Activated CD4-positive, alpha-beta T cell treated with anti-CD3 and anti-CD28 coated beads for 1 hour (primary cell): ENCODE measurements around the gene PCCB.
"Not testable (repeated sequence)": the region's sequence is repeated elsewhere in the genome, so short reads cannot be mapped to it uniquely, and the experiment has no call there.

Experiments used
- DNase-seq: peaks from one replicate; pipeline ENCODE4 v3.0.0-alpha.2; 2020

The PCCB gene

DNA sequence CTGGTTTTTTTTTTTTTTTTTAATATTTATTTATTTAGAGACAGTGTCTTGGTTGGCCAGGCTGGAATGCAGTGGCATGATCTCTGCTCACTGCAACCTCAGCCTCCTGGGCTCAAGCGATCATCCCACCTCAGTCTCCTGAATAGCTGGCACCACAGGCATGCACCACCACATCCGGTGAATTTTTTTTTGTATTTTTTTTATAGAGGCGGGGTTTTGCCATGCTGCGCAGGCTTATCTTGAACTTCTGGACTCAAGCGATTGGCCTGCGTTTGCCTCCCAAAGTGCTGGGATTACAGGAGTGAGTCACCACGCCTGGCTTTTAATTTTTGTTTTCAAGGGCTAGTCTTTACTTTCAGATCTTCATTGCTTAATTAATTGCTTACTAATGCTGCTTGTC is 13.1 kb downstream of the PCCB start:
- no peak for DNase-seq

DNA sequence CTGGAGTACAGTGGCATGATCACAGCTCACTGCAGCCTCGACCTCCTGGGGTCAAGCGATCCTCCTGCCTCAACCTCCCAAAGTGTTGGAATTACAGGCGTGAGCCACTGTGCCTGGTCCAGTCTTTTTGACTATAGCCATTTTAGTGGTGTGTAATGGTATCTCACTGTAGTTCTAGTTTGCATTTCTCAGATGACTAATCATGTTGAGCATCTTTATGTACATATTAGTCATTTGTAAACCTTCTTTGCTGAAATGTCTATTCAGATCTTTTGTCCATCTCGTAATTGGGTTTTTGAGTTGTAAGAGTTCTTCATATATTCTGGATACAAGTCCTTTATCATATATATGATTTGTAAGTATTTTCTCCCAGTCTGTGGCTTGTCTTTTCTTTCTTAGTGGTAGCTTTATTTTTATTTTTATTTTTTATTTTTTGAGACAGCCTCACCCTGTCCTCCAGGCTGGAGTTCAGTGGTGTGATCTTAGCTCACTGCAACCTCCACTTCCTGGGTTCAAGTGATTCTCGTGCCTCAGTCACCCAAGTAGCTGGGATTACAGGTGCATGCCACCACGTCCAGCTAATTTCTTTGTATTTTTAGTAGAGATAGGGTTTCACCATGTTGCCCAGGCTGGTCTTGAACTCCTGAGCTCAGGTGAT is 16.5 kb downstream of the PCCB start:
- not testable (repeated sequence) for DNase-seq

DNA sequence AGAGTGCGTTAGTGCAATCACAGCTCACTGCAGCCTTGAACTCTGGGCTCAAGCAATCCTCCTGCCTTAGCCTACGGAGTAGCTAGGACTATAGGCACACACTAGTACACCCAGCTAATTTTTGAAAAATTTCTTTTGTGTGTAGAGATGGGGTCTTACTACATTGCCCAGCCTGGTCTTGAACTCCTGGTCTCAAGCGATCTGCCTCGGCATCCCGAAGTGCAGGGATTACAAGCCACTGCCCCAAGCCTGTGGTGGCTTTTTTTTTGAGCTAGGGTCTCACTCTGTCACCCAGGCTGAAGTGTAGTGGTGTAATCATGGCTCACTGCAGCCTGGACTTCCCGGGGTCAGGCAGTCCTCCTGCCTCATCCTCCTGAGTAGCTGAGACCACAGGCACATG is 17.1 kb downstream of the PCCB start:
- DNase-seq, result no peak

GRCh38 chr3:136270179-136270578 is 20.0 kb downstream of the PCCB start:
- DNase-seq, result no peak

DNA sequence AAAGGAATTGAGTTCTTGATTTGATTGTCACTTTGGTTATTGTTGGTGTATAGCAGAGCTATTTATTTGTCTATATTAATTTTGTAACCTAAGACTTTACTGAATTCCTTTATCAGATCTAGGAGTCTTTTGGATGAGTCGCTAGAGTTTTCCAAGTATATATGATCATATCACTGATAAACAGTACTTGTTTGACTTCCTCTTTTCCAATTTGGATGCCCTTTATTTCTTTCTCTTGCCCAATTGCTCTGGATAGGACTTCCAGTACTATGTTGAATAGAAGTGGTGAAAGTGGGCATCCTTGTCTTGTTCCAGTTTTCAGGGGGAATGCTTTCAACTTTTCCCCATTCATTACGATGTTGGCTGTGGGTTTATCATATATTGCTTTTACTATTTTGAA is 21.5 kb downstream of the PCCB start:
- DNase-seq, result not testable (repeated sequence)

DNA sequence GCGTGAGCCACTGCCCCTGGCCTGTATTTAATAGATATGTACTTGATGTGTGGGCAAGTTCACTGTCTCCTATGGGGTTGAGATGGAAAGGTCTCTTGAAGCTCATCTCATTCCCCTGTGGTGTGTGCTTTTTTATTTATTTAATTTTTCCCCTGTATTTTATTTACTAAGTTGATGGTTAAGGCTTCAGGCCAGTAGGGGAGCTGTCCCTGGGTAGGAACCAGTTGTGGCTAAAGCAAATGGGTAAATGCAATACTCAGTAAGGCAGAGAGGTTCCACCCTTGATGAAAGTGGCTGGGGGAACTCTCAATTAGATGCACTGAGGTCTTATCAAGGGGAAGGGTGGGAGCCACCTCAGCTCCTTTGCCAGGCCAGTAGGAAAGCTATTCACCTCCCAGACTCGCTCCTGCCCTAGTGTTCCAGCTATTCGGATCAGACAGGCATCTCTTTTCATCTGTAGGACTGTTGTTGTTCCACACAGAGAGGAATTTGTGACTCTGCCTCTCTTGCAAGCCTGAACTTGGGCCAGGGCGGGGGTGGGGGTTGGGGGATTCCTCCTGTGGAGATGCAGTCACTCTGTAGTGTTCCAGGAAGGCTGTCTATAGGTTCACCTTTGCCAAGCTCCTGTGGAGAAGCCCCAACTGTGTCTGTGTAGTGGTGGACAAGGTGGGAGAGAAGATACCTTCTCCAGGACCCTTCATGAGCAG is 26.1 kb downstream of the PCCB start:
- no peak for DNase-seq

- DNase-seq, result no peak
Observed at GRCh38 chr3:136277115-136277514, 27.0 kb downstream of the PCCB start.

- no peak for DNase-seq
Observed at GRCh38 chr3:136277634-136278033, 27.5 kb downstream of the PCCB start.

- no peak for DNase-seq
Observed at GRCh38 chr3:136279092-136279491, 29.0 kb downstream of the PCCB start.

- no peak for DNase-seq
Observed at GRCh38 chr3:136280961-136281360, 30.8 kb downstream of the PCCB start.

DNA sequence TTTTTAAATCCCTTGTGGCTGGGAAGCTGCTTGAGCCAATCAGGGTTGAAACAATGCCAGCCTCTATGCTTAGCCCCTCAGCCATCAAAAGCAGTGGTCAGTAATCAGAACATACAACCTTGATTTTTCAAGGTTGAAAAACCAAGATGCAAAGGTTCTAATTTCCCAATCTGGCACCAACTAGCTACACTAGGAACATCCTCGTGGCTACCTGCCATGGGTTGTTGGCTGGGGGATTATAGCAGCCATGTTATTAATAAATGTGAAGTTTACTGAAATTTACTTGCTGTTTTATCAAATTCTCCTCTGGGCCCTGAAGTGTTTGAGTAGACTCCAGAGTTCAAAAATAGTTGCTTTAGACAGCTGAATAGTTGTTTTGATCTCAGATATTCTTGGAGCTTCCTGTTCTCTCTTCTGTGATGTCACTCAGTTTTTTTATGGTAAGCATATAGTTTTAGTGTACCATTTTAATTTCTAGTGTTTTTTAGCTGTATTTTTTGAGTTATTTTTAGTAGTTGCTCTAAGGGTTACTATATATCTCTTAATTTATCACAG is 31.9 kb downstream of the PCCB start:
- no peak for DNase-seq

DNA sequence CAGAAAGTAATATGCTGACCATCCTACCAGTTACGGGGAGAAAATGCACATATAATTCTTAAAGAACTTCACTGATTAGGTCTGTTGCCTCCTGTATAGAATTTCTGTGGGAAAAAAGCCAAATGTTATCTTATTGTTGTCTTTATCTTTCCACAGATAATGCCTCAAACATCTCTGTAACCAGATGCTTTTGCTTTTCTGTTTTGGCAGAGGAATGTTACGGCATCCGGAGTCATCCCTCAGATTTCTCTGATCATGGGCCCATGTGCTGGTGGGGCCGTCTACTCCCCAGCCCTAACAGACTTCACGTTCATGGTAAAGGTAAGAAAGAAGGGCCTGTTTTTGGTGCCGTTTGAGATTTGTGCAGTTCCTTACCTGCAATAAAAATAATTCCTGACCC is 33.5 kb downstream of the PCCB start:
- no peak for DNase-seq

- DNase-seq, result no peak
Observed at GRCh38 chr3:136291302-136291701, 41.2 kb downstream of the PCCB start.

GRCh38 chr3:136292500-136292899 is 42.4 kb downstream of the PCCB start:
- no peak for DNase-seq

DNA sequence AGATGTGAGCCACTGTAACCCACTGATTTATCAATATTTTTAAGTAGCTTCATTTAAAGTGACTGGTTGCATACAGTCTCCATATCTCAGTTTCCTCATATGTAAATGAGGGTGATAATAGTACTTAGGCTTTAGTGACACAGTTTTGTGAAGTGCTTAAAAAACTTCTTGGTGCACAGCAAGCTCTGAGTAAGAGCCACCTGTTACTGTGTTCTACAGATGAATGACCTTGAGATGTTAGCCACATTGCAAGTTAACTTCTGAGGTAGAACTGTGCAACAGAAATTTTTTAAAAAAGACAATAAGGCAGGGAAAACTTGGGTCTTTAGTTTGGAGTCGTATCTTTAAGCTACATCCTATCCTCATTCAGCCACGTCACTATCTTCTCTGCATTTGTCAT is 43.1 kb downstream of the PCCB start:
- no peak for DNase-seq

DNA sequence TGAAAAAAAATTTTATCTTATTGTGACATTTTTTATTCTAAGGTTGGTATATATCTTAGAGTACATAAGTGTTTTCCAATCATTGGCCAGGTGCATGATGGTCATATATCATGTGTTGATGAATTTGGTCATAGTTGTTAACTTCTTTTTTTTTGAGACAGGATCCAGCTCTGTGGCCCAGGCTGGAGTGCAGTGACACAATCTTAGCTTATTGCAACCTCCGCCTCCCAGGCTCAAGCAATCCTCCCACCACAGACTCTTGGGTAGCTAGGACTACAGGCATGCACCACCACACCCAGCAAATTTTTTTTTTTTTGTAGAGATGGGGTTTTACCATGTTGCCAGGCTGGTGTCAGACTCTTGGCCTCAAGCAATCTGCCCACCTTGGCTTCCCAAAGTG is 44.0 kb downstream of the PCCB start:
- DNase-seq, result no peak

DNA sequence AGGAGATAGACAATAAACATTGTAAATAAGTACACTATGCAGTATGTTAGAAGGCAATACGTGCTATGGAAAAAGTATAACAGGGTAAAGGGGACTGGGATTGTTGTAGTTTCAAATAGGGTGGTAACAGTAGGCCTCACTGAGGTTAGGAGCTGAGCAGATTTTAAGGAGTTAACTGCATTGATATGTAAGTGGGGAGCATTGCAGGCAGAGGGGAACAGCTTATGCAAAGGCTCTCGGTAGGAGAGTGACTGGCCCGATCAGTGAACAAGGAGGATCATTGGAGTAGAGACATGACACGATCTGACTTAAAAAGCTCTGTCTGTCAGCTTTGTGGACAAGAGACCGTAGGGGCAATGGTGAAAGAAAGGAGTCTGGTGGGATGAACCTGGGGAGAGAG is 46.8 kb downstream of the PCCB start:
- DNase-seq, result no peak

GRCh38 chr3:136297826-136298225 is 47.7 kb downstream of the PCCB start:
- DNase-seq, result no peak

DNA sequence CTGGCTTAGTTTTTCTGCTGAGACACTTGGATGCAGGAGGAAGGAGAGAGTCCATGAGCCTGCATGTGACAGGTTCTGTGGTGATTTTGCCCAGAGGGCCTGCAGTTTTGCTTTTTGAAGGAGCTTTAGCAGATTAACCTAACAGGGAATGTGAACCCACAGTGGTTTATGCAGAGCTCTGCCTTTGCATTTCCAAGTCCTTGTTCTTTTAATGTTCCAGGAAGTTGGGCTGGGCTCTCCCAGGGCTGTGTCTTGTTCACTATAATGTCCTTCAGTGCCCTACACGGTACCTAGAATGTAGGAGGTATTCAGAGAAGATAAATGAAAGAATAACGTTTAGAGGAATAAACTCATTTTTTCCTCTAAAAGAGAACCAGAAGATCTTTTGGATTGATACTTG is 50.3 kb downstream of the PCCB start:
- DNase-seq, result no peak

DNA sequence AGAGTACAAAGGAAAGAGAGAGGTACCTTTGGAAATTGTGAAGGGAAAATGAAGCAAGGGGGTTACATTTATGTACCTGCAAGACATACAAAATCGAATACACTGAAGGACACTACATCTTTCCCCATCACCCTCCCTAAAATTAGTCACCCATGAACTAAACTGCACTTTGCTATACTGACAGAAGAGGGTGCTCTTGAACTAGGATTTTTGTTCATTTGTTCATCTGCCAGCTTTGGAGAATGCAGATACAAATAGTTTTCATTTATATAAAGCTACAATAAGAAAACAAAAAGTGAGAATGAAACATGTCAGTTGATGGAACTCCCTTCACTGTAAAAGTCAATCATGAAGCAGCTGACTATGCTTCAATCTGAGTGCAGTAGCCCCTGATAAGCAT is 55.7 kb downstream of the PCCB start:
- DNase-seq, result no peak

- no peak for DNase-seq
Observed at GRCh38 chr3:136311261-136311660, 61.1 kb downstream of the PCCB start.

GRCh38 chr3:136311968-136312367 is 61.8 kb downstream of the PCCB start:
- DNase-seq, result no peak

- no peak for DNase-seq
Observed at GRCh38 chr3:136326316-136326715, 76.2 kb downstream of the PCCB start.

DNA sequence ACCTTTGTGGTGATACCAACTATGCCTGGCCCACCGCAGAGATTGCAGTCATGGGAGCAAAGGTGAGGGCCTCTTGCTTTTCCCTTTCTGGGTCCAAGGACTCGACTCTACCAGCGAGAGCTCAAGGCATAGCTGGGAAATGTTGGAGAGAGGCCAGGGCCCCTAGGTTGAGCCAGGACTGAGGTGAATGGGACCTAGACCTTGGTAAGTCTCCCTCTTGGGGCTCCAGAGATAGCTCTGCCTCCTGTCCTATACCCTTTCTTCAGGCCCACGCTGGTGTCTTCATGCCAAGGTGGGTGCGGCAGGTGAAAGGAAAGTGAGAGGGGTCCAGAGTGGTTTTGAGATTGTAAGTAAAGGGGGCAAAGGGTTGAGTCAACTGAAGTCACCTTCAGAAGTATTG is 77.5 kb downstream of the PCCB start:
- DNase-seq, result no peak

DNA sequence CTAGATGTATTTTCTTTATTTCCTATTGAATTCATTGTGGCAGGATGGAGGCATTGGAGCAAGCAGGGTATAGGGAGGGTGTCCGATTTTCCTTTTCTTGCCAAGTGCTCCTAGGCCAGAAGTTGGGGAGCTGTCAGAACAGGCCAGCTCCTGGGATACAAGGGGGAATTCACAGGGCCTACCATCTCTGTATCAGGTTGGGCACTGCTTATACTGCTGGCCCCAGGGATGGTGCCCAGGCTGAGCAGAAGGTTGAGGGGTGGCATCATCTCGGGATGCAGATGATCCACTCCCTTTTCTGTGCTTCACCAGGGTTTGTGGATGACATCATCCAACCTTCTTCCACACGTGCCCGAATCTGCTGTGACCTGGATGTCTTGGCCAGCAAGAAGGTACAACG is 79.5 kb downstream of the PCCB start:
- DNase-seq, result no peak
